ENCODE results near the gene FAM9A.

Gene FAM9A

DNA sequence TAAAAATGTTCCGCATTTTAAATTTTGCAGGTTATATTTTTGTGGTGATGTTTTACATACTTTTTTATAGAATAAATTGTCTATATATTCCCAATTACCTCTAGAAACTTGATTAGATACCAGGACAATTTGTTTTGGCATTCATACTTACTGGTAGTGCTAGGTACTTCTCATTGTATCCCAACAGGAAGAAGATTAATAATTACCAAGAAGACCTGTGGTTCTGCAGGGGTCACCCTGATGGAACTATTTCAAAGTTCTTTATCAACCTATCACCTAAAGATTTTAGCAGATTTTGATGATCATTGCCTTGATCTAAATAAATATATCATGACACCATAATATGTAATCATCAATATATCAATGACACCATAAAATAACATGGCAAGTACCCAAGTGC, 22.5 kb upstream of the FAM9A start:
- no peak overlapping the region for H3K27ac ChIP-seq
- TF ChIP-seq, protein P1, sequence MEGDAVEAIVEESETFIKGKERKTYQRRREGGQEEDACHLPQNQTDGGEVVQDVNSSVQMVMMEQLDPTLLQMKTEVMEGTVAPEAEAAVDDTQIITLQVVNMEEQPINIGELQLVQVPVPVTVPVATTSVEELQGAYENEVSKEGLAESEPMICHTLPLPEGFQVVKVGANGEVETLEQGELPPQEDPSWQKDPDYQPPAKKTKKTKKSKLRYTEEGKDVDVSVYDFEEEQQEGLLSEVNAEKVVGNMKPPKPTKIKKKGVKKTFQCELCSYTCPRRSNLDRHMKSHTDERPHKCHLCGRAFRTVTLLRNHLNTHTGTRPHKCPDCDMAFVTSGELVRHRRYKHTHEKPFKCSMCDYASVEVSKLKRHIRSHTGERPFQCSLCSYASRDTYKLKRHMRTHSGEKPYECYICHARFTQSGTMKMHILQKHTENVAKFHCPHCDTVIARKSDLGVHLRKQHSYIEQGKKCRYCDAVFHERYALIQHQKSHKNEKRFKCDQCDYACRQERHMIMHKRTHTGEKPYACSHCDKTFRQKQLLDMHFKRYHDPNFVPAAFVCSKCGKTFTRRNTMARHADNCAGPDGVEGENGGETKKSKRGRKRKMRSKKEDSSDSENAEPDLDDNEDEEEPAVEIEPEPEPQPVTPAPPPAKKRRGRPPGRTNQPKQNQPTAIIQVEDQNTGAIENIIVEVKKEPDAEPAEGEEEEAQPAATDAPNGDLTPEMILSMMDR (conservative IDR thresholded peaks at IDR 0.05), result no peak

DNA sequence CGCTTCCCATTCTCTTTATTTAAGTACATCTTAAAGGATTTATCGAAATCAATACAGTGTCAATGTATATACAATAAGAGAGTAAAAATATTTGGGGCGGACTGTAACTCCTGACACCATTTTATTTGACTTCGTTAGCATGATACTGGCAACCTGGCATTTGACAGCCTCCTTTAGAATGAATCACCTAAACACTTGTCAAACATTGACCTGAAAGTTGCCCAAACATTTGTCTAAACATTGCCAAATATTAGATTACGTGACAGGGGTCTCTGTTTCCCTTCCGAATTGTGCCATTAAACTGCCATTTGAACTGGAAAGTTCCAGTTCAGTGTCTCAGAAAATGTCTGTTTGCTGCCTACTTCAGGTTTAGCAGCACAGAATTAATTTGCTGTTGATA, 20.8 kb upstream of the FAM9A start:
- H3K27ac ChIP-seq, result no peak overlapping the region
- TF ChIP-seq, protein P1 (conservative IDR thresholded peaks at IDR 0.05), result no peak

DNA sequence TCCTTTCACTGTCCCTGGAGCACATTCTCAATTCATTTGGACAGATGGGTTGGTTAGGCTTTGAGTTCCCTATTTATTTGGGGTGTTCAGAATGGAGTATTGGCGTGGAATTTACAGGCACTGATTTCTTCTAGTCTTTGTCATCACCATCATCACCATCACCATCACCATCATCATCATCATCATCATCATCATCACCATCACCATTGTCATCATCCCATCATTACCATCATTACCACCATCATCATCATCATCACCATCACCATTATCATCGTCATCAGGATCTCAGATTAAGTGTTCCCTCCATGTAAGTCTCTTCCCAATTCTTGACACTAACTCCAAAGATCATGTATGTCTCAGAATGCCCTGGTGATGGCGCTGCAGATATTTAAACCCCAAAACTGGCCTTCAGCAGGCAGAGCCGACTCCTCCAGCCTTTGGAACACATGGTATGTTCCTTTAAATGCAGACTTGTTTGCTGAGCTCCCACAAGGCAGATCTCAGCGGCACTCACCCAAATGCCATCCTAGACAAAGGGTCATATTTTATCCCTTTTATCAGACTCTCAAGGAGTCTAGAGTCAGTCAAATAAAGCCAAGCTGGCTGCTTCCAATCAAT, 19.8 kb upstream of the FAM9A start:
- TF ChIP-seq, protein P1 (conservative IDR thresholded peaks at IDR 0.05), result no peak
- no peak overlapping the region for H3K27ac ChIP-seq

DNA sequence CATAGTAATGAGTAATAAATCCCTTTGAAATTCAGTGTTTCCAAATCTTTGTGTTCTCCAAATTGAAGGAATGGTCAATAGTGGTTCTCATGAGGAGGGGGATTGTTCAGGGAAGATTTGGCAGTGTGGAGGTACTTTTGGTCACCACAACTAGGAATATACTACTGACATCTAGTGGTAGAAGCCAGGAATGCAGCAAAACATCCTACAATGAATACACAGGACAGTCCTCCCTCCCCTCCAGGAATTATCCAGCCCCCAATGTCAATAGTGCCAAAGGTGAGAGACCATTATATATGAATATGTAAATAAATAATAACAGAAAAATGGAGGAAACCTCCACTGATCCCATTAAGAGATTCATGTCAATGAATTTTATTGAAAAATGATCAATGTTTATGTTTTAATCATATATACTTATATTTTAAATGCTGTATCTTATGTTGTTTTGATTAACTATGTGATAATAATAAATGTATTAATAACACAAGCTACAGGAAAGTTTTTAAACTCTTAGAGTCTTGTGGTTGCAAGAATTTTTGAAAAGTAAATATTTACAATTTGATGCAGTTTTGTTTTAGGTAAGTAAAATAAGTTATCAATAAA, 14.4 kb upstream of the FAM9A start:
- H3K27ac ChIP-seq, result no peak overlapping the region
- TF ChIP-seq, protein P1 (conservative IDR thresholded peaks at IDR 0.05), result peak; percentile 78

DNA sequence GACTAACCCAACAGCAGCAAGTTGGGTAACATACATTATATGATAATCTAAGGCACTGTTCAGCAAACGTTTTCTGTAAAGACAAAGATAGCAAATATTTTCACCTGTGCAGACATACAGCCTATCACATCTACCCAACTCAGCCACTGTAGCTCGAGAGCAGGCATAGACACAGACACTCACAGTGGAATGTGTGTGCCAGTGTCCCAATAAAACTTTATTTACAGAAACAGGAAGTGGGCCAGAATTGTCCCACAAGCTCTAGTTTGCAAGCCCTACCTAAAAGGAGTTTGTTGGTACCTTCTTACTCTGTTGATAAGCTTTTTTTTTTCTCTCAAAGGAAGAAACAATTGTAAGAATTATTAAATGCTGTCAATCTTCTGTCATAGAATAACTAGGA, 11.9 kb upstream of the FAM9A start:
- TF ChIP-seq, protein P1 (conservative IDR thresholded peaks at IDR 0.05), result no peak

DNA sequence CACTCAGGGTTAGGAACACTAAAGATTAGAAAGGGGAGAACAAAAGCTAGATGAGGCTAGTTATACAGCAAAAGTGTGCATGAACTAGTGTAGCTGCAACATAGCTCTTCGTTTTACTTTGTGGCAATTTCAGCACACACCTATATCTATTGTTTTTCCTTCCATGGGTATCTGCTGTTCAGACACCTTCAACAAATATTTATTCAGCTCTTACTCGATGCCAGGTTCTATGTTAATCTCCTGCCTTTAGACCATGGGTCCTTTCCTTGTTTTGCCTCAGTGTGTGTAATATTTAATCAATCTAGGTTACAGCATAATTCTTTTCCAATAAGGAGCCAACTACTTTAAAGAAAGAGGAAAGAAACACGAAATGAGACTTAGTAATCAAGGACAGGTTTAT, 10.4 kb upstream of the FAM9A start:
- no peak overlapping the region for H3K27ac ChIP-seq
- TF ChIP-seq, protein P1 (conservative IDR thresholded peaks at IDR 0.05), result no peak

More for the DNA sequence above, 11.9 kb upstream of the FAM9A start:
- H3K27ac ChIP-seq, result no peak overlapping the region

DNA sequence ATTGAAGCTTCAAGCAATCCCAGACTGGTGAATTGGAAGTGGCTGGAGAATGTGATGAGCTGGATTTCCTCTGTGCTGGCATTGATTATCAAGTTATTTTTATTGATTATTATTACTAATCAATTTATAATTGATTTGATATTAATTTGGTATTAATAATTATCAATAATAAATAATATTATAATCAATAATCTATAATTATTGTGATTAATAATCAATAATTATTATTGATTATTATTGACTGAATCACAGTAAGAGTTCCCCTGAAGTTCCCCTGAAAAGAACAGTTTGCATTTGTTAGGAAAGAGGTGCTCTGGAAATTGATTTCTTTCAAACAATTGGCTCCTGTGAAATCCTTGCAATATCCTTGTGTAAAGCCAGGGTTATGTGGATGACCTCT, 7.5 kb upstream of the FAM9A start:
- H3K27ac ChIP-seq, result no peak overlapping the region
- TF ChIP-seq, protein P1 (conservative IDR thresholded peaks at IDR 0.05), result no peak

All from VCaP (cell line).